ENCODE results near the gene GPR55. TPM values are rescaled to one million over a fixed set of nuclear protein-coding genes. Genes with fewer than 3 reads are reported as not detected.

GPR55 gene
- total RNA-seq, 1 experiment from 2014 or later, result not detected

DNA sequence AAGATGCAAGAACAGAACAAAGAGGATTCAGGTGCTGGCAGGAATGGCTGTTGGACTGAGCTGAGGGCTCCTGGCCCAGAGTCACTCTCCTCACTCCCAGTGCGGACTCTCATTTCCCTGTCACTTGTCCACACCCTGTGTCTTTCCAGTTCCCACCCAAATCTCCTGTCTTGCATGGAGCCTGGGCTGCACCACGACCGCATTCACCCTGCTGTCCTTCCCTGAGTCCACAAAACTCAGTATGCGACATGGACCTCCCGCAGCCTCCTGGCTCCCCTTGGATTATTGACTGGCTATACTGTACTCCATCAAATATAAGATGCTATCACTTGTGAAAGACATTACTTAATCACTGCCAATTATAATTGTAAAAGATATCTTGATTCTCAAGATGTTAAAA is 62.8 kb downstream of the GPR55 start:
- ChIA-PET POLR2A (no interaction called here), CTCF (interaction anchor here (0.7 to 1.1 kb wide), 3 partner anchors 9 to 125 kb away, joined by 3 to 6 read pairs (median 3); partner anchors contain the start of gene GPR55)
- Mint-ChIP-seq H3K27ac (ENCODE audit: low read depth, unreplicated experiment) (no peak overlapping the region), H3K4me3 (ENCODE audit: unreplicated experiment) (no peak overlapping the region), H3K36me3 (ENCODE audit: insufficient read depth, unreplicated experiment) (peaks cover 5% of the 10 kb centered on the region), H3K9me3 (ENCODE audit: unreplicated experiment) (no peaks in the 10 kb centered on the region), H3K27me3 (ENCODE audit: insufficient read depth, unreplicated experiment) (peaks cover 60% of the 10 kb centered on the region), H3K4me1 (ENCODE audit: insufficient read depth, unreplicated experiment) (peaks cover 5% of the 10 kb centered on the region)
- BruUV-seq (replicated peaks), result no TSS peak
- no peak for DNase-seq (ENCODE audit: unreplicated experiment)
- intact Hi-C loops (cut with micrococcal nuclease), result no loop called here
- TF ChIP-seq, protein P1, sequence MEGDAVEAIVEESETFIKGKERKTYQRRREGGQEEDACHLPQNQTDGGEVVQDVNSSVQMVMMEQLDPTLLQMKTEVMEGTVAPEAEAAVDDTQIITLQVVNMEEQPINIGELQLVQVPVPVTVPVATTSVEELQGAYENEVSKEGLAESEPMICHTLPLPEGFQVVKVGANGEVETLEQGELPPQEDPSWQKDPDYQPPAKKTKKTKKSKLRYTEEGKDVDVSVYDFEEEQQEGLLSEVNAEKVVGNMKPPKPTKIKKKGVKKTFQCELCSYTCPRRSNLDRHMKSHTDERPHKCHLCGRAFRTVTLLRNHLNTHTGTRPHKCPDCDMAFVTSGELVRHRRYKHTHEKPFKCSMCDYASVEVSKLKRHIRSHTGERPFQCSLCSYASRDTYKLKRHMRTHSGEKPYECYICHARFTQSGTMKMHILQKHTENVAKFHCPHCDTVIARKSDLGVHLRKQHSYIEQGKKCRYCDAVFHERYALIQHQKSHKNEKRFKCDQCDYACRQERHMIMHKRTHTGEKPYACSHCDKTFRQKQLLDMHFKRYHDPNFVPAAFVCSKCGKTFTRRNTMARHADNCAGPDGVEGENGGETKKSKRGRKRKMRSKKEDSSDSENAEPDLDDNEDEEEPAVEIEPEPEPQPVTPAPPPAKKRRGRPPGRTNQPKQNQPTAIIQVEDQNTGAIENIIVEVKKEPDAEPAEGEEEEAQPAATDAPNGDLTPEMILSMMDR (IDR thresholded peaks at IDR 0.05; ENCODE audit: unreplicated experiment), result no peak

DNA sequence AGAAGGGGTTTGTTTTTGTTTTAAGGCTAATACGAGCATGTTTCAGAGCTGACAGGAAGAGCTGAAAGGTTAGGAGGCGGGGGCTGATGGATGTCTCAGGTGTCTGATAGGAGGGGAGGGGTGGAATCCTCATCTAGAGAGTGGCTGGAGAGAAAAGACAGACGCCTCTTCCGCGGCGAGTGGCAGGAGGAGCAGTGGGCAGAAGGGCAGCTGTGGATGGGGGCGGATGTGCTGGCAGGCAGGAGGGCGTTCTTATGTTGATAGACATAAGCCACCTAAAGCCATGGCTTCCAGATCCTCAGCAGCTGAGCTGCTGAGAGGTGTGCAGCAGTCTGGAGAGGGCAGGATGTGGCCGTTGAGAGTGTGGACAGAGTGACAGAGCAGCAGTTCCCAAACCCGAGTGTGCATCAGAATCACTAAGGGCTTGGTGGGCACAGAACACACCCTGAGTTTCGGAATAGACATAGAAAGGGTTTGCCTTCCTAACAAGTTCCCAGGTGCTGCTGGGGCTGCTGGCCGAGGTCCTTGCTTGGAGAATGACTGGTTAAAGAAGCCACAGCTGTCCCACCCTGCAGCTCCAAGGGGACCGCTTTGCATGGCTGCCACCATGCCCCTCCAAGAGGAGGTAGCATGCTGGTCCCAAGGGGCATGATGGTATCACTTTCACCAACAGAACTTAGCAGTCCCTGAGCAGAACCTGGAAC is 63.3 kb downstream of the GPR55 start:
- Mint-ChIP-seq H3K36me3 (ENCODE audit: insufficient read depth, unreplicated experiment) (peaks cover 5% of the 10 kb centered on the region), H3K27me3 (ENCODE audit: insufficient read depth, unreplicated experiment) (peaks cover 66% of the 10 kb centered on the region), H3K4me1 (ENCODE audit: insufficient read depth, unreplicated experiment) (peaks cover 5% of the 10 kb centered on the region), H3K9me3 (ENCODE audit: unreplicated experiment) (no peaks in the 10 kb centered on the region), H3K27ac (ENCODE audit: low read depth, unreplicated experiment) (no peak overlapping the region), H3K4me3 (ENCODE audit: unreplicated experiment) (no peak overlapping the region)
- TF ChIP-seq, protein P1 (IDR thresholded peaks at IDR 0.05; ENCODE audit: unreplicated experiment), result no peak
- no peak for DNase-seq (ENCODE audit: unreplicated experiment)
- no TSS peak for BruUV-seq (replicated peaks)
- intact Hi-C loops (cut with micrococcal nuclease), result no loop called here
- ChIA-PET POLR2A (no interaction called here), CTCF (interaction anchor here (0.7 to 1.0 kb wide), 3 partner anchors 8 to 63 kb away, joined by 3 to 6 read pairs (median 3); partner anchors contain the start of gene GPR55)

Other genes with a start within 250 kb of the GPR55 start
- gene CAB39, start 212.4 kb downstream of the GPR55 start, total RNA-seq (2022), result 76.9 and 91.7 TPM in 2 replicates
- gene ITM2C, start 60.3 kb downstream of the GPR55 start, total RNA-seq (2022), result 20.4 and 21.9 TPM in 2 replicates
- gene SPATA3, start 70.9 kb upstream of the GPR55 start, total RNA-seq (2022), result not detected in 2 replicates
- not detected in 2 replicates for gene C2orf72, start 112.3 kb upstream of the GPR55 start, total RNA-seq (2022)
- 88.5 and 94.4 TPM in 2 replicates for gene PSMD1, start 131.6 kb upstream of the GPR55 start, total RNA-seq (2022)
- gene HTR2B, start 199.8 kb upstream of the GPR55 start, total RNA-seq (2022), result not detected in 2 replicates

Data from MCF 10A (cell line).